GM23248 (cell line): Measurements from ENCODE around the gene KCNJ12.
"Not testable (repeated sequence)": the region's sequence is repeated elsewhere in the genome, so short reads cannot be mapped to it uniquely, and the experiment has no call there.

Experiments
- EZH2 ChIP-seq: fragments of 200-600 bp; sonication (generic); IDR thresholded peaks from 2 replicates; pipeline ENCODE4 v1.6.1; 2018; ENCODE audit warnings: antibody characterized with exemption, mild to moderate bottlenecking; ENCODE audit not compliant: insufficient read depth, poor library complexity, severe bottlenecking
- EZH2phosphoT487 ChIP-seq: fragments of 200-600 bp; sonication (generic); IDR thresholded peaks from 2 replicates; pipeline ENCODE4 v1.6.1; 2018; ENCODE audit warnings: antibody characterized with exemption, moderate library complexity, mild to moderate bottlenecking, low read depth; ENCODE audit not compliant: insufficient read depth

DNA sequence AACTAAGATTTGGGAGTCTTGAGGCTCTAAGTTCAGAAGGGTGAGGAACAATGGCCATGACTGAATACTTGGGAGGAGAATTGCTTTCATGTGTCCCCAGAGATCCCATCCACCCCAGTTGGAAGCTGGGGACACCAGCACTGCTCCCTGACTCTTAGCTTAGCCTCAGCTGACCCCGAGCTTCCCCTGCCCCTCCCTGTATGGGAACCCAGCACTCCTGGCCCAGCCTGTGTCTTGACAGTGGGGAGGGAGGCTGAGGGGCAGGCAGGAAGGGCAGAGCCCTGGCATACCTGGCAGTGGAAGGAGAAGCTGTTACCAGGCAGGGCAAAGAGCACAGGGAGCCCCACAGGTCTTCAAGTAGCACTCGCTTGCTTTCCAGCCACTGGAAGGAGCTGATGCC is 58.8 kb downstream of the KCNJ12 start:
- not testable (repeated sequence) for TF ChIP-seq EZH2phosphoT487, EZH2
